ENCODE results near the gene PRKCZ.

DNA sequence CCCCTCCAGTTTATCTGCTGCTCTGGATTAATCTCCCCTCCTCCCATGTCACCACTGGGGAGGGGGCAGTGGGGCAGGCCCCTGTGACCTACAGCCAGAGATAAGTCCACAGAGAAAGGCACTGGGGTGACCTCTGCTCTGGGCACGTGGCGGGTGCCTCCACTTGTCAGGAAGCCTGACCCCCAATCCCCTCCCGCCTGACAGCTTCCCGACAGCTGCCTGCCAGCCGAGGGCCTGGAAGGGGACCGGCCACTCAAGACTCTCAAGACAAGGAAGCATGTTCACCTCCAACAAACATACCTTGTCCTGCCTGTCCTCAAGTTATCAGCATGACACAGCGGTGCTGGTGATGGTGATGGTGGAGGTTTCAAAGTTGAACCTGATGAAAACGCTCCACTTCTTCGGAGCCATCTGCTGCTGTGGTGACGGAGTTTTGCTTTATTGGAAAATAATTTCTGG lies 147.5 kb downstream of the PRKCZ start:
- TF ChIP-seq, protein P1, sequence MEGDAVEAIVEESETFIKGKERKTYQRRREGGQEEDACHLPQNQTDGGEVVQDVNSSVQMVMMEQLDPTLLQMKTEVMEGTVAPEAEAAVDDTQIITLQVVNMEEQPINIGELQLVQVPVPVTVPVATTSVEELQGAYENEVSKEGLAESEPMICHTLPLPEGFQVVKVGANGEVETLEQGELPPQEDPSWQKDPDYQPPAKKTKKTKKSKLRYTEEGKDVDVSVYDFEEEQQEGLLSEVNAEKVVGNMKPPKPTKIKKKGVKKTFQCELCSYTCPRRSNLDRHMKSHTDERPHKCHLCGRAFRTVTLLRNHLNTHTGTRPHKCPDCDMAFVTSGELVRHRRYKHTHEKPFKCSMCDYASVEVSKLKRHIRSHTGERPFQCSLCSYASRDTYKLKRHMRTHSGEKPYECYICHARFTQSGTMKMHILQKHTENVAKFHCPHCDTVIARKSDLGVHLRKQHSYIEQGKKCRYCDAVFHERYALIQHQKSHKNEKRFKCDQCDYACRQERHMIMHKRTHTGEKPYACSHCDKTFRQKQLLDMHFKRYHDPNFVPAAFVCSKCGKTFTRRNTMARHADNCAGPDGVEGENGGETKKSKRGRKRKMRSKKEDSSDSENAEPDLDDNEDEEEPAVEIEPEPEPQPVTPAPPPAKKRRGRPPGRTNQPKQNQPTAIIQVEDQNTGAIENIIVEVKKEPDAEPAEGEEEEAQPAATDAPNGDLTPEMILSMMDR (conservative IDR thresholded peaks at IDR 0.05): no peak
- TF ChIP-seq EZH2 (IDR thresholded peaks at IDR 0.05; ENCODE audit: low read depth): no peak

Measured in PC-9 (cell line).